Dedifferentiated amniotic fluid mesenchymal stem cell (primary cell): ENCODE data around the gene ZNF235.
"Not testable (repeated sequence)": the region's sequence is repeated elsewhere in the genome, so short reads cannot be mapped to it uniquely, and the experiment has no call there.

Source experiments
- DNase-seq: peaks from one replicate; pipeline ENCODE4 v3.0.0-alpha.2; 2016; ENCODE audit errors: extremely low spot score

ZNF235 gene

GRCh38 chr19:44255705-44256411 lies 49.0 kb downstream of the ZNF235 start:
- DNase-seq: no peak

- DNase-seq: no peak
Observed at GRCh38 chr19:44254496-44254895, 50.3 kb downstream of the ZNF235 start.

GRCh38 chr19:44253392-44253791 lies 51.4 kb downstream of the ZNF235 start:
- not testable (repeated sequence) for DNase-seq

- DNase-seq: not testable (repeated sequence)
Observed at GRCh38 chr19:44252332-44252731, 52.5 kb downstream of the ZNF235 start.

GRCh38 chr19:44236384-44236783 lies 68.4 kb downstream of the ZNF235 start:
- no peak for DNase-seq
